Dedifferentiated amniotic fluid mesenchymal stem cell (primary cell): ENCODE data around the gene C17orf100.

ENCODE experiments used
- DNase-seq: peaks from one replicate; pipeline ENCODE4 v3.0.0-alpha.2; 2016; ENCODE audit errors: extremely low spot score

The C17orf100 gene

DNA sequence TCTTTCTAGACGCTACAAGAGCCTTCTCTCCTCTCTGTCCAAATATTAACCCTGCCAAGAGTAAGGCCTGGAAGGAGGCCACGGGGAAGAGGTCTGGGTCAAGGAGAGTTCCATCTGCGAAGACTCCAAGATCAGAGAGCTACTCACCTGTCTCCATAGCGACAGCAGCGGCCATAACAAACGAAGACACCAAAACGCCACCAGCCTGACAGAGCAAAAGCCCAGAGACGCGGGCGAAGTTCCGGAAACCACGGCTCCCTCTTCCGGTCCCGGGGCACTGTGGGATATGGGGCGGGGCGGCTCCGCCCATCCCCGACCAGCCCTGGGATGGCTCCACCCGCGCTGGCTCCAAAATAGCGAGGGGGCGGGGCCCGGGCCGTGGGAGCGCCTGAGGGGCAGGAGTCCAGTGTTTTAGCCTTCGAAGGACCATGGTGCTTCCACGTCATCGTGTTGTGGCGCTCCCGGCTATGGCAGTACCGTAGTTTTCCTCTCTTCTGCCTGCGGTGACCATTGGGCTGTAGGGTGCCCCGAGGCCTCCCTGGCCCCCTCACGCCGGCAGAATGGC lies at the start of gene C17orf100, which contains the start of gene MED31:
Gene C17orf100 (plus strand): TSS at position 409 of the 565 bp plus-strand sequence. CDS start 152 bp downstream, at position 561.
Gene MED31 (minus strand): TSS at position 252 of the 565 bp plus-strand sequence. CDS start 77 bp downstream, at position 175.
- peak; percentile 94 for DNase-seq

DNA sequence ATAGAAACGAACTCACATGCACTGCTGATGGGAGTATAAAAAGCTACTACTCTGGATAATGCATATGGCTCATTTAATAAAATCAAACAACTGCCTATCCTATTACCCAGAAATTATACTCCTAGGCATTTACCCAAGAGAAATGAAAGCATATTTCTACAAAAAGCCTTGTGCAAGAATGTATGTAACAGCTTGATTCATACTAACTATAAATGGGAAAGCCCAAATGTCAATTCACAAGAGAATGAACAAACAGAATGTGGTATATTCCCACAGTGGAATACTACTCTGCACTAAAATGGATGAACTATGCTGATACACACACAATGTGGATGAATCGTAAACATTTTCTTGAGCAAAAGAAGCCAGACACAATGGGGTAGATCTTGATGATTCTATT lies 49.4 kb upstream of the C17orf100 start:
- DNase-seq: no peak

DNA sequence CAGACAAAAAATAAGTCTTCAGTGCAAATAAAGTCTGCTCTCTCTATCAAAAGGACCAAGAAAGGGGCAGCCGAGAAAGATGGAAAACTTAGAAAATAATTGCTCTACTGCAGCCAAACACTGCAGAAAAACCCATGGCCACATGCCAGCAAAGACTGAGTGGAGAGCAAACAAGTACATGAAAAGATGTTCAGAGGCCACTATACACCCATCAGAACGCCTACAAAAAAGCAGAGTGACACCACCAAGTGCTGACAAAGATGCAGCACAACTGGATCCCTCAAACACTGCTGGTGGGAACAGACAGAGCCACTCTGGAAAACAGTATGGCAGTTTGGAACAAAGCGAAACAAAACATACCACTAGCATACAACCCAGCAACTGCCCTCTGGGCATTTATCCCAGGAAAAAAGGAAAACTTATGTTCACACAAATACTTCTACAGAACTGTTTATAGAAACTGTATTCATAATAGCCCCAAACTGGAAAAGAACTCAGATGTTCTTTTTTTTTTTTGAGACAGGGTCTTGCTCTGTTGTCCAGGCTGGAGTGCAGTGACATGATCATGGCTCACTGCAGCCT lies 47.7 kb upstream of the C17orf100 start:
- no peak for DNase-seq

DNA sequence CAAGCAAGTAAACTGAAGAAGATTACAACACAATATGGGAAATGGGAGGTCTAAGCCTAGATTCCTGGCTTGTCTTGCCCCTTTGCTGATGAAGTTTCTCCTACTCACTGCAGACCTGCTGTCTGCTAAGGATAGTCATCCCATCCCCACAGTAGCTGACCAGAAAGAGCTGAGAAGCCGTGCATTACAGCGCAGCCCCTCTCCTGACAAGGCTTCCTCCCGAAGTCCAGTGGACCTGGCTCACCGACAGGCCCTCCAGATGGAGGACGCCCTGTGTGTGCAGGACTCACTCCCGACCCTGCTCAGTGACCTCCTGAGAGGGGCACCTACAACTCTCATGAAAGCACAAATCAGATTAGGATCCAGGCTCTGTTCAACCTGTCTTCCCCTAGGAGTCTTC lies 46.4 kb upstream of the C17orf100 start:
- no peak for DNase-seq

DNA sequence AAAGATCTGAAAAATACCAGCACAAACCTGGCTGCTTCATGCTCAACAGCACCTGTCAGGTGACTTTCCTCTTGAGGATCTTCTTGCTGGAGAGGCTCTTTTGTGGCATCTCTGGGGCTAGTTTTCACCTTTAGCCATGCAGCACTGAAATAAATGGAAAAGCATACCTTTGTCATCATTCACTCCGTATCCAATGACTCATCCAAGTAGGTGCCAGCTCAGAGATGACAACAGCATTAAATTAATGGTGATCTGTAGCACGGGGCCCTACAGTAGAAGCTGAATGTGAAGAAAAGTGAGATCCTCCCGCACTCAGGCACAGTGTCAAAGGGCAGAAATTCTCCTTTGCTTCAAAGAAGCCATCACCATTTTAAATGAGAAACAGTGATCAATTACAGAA lies 43.2 kb upstream of the C17orf100 start:
- DNase-seq: no peak

DNA sequence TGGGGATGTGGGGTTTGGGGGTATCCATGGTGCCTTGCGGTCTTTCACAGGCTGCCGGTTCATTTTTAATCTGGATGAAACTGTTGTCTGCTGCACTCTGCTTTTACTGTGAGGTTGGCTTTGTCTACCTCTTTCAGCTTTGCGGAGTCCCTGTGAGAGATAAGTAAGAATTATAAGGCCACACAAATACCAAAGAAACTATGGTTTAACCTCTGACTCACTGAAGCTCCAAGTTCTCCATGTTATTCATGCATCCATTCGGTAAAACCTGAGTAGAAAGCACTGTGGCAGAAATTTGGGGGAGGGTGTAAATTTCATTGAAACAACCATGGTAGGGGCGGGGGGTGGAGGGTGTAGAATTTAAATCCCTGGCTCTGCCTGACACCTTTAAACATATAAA lies 41.6 kb upstream of the C17orf100 start:
- DNase-seq: no peak

GRCh38 chr17:6611231-6611630 lies 40.3 kb upstream of the C17orf100 start:
- DNase-seq: no peak

GRCh38 chr17:6623941-6624340 lies 27.6 kb upstream of the C17orf100 start:
- DNase-seq: peak; percentile 33

DNA sequence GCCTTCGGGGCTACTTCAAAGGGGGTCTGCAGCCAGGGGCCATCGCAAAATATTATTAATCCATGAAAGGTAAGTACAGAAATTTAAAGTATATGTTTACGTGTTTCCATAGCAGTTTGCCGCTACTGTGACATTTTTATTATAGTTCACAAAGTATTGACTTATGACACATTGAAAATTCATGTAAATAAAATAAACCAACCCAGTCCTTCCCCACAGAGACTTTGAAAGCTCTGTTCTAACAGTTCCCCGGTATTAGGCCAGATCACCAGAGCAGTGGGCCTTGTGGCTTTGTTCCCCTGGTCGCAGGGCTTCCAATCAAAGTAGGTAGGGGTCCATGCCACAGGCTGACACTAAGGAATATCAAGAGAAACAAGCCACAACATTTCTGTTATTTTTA lies 24.9 kb upstream of the C17orf100 start:
- no peak for DNase-seq

DNA sequence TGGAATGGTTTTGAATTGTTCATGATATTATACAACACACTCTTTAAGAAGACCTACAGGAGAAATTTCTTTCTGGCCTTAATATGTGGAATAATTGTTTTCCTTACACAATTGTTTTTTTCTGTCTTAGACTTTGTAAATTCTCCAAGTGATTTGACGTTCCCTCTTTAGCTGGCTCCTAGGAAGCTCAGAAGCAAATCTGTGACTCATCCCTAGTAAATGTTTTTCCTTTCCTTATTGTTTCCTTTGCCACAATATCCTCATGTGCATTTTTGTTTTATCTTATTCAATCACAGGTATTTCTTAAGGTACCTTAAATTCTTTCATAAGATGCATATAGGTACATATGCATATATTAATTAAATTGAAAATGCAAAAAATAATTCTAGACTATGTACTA lies 24.5 kb upstream of the C17orf100 start:
- DNase-seq: no peak

- DNase-seq: no peak
Observed at GRCh38 chr17:6630390-6630789, 21.2 kb upstream of the C17orf100 start.

DNA sequence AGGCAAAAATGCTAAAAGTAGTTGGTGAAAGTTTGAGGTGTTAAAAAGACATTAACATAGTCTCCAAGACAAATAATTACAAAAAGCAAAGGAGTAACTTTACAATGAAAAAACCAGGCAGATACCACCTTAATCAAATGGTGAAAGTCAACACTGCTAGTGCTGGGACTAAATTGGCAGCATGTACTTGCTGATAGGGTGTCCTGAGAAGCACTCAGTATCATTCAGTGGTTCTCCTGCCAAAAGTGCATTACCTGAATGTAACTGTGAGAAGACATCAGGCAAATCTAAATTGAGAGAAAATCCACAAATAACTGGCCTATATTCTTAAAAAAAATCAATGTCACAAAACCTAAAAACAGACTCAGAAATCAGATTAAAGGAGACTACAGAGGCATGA lies 19.0 kb upstream of the C17orf100 start:
- DNase-seq: no peak

DNA sequence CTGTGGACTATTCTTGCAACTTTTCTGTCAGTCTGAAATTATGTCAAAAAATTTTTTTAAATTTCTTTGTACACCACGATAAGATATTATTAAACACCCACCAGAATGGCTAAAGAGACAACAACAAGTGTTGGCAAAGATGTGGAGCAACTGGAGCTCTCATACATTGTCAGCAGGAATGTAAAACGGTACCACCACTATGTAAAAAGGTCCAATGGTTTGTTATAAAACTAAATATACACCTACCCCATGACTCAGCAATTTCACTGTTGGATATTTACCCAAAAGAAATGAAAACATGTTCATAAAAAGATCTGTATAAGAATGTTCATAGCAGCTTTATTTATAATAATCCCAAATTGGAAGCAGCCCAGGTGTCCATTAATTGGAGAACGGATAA lies 18.3 kb upstream of the C17orf100 start:
- no peak for DNase-seq

DNA sequence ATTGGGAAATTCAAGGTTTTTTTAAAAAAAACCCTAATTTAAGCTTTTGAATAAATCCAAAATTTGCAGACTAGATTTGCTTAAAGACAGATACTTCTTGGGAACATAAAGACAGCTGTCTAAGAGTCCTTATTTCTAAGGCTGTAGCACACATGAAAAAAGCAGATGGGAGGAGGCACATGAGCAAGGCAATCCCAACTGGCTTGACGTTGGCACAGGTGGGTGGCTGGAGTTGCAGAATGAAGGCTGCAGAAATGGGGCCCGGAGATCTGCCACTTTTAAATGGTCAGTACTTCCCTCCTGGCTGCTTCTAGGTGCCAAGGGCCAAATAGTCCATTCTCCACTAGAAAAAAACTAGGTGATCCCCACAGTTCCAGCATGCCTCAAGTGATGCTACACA lies 15.5 kb upstream of the C17orf100 start:
- DNase-seq: no peak

DNA sequence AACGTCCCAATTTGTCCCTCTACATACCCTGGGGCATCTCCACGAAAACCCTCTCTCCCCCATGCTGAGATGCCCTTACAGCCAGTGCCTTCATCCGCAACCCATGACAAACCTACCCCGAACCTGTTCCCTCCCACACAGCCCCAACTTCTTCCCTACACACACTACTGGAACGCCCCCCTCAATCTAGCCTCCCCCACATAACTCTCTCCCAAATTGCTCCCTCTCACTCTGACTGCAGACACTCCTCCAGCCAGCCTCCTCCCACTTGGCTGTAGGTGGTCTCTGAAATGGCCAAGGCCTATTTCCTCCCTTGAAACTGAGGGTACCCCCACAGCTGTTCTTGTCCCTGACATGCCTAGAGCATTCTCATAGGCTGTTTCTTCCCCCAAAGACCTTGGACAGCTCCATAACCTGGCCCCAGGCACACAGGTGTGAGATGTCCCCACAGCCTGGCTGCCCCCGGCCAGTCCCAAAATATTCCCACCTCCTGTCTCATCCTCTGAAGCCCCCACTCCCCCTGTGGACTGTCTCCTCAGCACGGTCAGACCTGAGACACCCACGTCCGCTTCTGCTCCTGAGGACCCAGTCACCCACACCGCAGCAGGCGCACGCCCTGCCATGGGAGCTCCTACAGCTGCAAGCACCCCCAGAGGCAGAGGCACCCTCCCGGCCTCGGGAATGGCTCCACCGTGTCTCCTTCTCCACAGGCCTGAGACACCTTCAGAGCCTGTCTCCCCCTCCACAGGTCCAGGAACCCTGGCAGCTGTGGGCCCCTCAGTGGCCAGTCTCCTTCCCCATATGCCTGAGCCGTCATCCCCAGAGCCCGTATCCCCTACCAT lies 14.7 kb upstream of the C17orf100 start:
- no peak for DNase-seq

GRCh38 chr17:6637458-6637840 lies 14.1 kb upstream of the C17orf100 start:
- no peak for DNase-seq

- no peak for DNase-seq
Observed at GRCh38 chr17:6638046-6638908, 13.3 kb upstream of the C17orf100 start.

DNA sequence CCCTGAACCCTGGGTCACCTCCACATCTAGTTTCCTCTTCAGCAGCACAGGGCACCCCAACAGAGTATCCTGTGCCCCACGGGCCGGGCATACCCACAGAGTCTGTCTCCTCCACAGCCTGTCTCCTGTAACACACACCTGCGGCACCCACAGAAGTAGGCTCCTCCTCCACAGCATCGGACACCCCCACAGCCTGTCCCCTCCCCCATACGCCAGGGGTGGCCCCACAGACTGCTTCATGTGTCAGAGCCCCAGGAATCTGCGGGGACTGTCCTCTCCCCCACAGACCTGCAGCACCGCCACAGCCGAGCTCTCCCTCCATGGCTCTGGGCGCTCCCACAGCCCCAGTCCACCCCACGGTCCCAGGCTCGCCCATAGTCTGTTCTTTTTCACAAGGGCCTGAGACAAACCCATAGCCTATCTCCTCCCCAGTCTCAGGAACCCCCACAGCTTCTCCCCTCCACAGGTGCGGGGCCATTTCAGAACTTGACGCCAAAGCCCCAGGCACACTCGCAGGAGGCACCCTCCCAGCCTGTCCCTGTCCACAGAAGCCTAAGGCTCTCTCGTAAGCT lies 12.5 kb upstream of the C17orf100 start:
- no peak for DNase-seq

DNA sequence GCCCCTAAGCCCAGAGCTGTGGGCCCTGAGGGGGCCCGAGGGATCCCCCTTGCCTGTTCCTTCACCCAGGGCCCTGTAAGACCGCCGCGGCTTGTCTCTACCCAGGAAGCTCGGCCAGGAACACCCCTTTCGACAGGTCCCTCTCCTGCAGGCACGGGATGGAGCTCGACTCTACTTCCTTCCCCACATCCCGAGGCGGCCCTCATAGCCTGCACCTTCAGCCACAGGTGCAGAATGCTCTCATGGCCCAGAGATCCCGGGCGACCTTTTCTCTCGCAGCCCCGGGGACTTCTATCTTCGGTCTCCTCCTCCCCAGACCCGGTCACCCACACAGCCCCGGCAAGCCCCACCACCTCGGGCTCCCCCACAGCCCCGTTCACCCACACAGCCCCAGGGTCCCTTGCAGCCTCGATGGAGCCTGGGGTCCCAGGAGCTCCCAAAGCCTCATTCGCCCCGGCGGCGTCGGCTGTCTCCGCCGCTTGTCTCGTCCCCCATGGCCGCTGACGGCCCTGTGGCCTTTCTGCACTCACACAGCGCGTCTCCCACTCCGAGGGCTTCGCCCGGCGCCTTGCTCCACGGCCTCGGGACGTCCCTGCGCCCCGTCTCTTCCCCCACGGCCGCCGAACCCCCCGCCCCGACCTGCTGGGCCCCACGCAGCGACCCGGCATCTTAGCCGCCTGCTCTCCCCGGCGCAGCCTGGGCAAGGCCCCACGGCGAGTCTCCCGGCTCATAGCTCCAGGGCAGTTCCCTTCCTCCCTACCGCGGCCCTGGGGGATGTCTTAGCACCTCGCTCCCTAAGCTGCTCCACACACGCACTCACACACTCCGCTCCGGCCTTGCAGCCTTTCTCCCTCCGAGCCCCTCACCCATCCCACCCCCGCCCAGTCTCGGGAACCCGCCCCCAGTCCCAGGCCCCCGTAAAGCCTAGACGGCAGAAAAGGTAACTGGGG lies 11.7 kb upstream of the C17orf100 start:
- DNase-seq: peak; percentile 28

DNA sequence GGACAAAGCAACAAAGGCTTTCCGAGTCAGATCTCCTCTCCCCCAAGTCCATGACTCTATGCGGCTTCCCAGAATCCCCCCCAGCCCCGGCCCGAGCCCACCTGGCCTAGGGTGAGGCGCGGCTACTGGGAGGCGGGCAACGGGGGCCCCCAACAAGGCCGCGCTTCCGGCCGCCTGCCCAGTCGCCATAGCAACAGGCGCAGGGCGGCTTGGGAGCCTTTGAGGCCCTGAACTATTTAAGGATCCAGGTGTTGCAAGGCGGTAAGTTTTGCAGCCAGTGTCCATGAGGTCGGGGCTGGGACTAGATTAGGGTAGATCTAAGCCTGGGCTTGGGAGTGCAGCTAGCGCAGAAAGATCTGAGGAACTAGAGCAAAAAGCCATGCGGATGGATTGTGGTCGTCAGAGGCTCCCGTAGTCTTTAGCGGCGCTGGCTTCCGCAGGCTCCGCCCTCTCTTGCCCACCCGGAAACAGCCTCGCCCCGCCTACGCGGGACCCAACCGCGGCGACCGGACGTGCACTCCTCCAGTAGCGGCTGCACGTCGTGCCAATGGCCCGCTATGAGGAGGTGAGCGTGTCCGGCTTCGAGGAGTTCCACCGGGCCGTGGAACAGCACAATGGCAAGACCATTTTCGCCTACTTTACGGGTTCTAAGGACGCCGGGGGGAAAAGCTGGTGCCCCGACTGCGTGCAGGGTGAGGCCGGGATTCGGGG lies 10.9 kb upstream of the C17orf100 start, which contains the start of the genes KIAA0753 and TXNDC17:
Gene KIAA0753 (minus strand): TSS at position 176 of the 711 bp plus-strand sequence. CDS start 5,608 bp downstream, outside the sequence.
Gene TXNDC17 (plus strand): TSS at position 525 of the 711 bp plus-strand sequence. CDS start 23 bp downstream, at position 548.
- peak; percentile 87 for DNase-seq
